ENCODE results near the gene PTPRS.
"Not testable (repeated sequence)": the region's sequence is repeated elsewhere in the genome, so short reads cannot be mapped to it uniquely, and the experiment has no call there.

Gene PTPRS

DNA sequence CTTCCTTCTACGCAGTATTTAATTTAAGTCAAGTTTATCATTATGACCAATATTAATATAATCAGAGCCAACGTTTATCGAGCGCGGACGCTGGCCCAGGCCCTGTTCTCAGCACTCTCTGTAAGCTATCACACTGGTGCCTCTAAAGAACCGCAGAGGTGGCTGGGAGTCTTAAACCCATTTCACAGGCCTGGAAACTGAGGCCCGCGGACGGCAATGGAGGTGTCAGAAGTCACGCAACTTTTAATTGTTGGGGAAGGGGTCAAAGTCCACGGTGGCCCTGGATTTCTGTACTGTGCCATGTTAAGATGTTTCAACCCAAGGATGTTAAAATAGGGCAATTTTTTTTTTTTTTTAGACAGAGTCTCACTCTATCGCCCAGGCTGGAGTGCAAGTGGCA, 8.8 kb downstream of the PTPRS start:
- DNase-seq = no peak

- no peak for DNase-seq
These were observed 10.3 kb downstream of the PTPRS start for GRCh38 chr19:5330307-5330720.

GRCh38 chr19:5329141-5329540, 11.5 kb downstream of the PTPRS start:
- DNase-seq = no peak

- DNase-seq = not testable (repeated sequence)
These were observed 12.2 kb downstream of the PTPRS start for GRCh38 chr19:5328407-5328806.

GRCh38 chr19:5326986-5327623, 13.5 kb downstream of the PTPRS start:
- no peak for DNase-seq

DNA sequence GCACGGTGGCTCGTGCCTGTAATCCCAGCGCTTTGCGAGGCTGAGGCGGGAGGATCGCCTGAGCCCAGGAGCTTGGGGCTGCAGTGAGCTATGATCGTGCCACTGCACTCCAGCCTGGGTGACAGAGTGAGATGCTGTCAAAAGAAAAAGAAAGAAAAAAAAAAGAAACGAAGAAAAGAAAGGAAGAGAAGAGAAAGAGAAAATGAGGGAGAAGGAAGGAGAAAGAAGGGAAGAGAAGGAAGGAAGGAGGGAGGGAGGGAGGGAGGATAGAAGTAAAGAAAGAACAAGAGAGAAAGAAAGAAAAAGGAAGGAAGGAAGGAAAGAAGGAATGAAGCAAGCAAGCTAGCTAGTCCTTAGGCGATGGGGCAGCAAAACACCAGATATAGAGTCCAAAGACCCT, 14.1 kb downstream of the PTPRS start:
- DNase-seq = no peak

DNA sequence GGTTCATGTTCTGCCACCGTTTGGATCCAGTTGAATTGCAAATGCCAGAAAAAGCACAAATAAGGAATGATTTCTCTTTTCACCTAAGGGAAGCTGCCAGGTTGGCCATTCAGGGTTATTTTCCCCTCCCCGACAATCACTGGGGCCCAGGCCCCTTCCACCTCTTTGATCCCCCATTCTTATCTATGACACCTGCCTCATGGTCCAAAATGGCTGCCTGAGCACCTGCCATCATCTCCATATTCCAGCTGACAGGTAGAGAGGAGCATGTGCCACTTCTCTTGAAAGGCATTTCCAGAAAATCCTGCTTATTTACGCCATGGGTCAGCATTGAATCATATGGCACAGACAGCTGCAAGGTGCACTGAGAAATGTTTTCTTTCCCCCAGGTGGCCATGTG, 15.7 kb downstream of the PTPRS start:
- no peak for DNase-seq

DNA sequence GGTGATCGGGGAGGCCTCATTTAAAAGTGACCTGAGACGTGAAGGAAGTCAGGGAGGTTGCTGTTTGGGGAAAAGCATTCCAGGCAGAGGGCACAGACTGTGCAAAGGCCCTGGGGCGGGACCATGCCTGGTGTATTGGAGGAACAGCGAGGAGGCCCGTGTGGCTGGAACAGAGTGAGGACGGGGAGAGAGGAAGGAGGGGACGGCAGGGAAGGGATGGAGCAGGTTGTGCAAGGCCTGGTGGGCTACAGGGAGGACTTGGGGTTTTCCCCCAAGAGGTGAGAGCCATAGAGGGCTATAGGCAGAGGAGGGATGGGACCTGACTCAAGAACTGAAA, 17.2 kb downstream of the PTPRS start:
- DNase-seq = no peak

DNA sequence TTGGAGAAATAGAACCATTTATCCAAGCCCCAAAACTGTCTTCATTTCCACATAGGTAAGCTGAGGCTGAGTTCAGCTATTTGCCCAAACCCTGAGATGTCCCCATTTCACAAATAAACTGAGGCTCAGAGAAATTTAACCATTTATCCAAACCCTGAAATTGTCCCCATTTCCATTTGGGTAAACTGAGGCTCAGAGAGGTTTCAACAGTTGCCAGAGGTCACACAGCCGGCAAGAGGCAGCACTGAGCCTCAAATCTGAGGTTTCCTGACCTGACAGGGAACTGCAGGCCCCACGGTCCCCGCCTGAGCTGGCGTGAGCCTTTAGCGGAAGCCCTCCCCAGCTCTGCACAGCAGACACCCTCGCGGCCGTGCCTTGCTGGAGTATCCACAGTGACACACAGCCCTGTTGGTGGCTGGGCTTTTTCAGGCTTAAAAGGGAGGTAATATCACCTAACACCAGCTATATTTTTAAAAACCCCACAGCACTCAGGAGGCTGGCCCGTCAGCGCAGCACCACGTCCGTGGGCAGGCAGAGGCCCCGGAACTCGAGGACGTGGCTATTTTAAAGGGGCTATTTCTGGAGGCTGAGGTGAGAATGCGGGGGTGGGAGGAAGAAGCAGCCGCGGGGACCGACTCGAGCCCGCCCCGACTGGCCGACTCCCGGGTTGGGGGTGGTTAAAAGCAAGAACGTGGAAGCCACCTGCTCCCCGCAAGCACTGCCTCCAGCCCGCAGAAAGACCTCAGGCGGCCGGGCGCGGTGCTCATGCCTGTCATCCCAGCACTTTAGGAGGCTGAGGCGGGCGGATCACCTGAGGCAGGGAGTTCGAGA, 18.5 kb downstream of the PTPRS start:
- DNase-seq = peak; percentile 16

DNA sequence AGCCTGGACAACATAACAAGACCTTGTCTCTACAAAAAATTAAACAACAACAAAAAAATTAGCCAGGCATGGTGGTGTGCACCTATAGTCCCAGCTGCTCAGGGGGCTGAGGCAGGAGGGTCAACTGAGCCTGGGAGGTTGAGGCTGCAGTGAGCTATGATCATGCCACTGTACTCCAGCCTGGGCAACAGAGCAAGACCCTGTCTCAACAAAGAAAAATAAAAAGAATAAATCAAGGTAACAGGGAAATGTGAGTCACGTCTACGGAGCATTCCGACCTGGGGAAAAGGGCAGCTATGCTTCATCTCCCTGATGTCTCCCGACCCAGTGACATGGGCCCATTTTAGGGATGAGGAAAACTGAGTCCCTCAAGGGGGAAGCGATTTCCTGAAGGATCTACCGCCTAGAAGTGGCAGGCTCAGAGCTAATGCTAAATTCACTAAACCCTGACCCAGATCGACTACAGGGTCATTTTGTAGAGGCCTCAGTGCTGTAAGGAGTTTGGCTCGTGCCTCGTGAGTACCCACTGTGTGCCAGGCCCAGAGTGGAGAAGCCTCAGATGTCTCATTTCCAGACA, 19.5 kb downstream of the PTPRS start:
- no peak for DNase-seq

- no peak for DNase-seq
These were observed 21.1 kb downstream of the PTPRS start for GRCh38 chr19:5319516-5319915.

DNA sequence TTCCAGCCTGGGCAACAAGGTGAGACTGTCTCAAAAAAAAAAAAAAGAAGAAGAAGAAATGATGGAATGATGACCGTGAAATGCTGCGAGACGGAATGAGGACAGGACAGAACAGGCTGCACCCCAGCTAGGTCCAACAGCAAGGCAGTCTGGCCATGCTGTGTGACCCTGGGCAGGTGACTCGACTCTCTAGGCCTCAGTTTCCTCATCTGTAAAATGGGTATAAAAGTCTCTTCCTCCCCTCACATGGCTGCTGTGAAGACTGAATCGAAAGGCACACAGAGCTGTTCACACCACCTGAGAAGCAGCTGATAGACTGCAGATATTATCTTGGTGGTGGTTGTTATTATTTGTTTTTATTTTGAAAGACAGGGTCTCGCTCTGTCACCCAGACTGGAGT, 22.3 kb downstream of the PTPRS start:
- no peak for DNase-seq

- DNase-seq = no peak
These were observed 23.3 kb downstream of the PTPRS start for GRCh38 chr19:5317321-5317720.

GRCh38 chr19:5316138-5316537, 24.5 kb downstream of the PTPRS start:
- DNase-seq = no peak

DNA sequence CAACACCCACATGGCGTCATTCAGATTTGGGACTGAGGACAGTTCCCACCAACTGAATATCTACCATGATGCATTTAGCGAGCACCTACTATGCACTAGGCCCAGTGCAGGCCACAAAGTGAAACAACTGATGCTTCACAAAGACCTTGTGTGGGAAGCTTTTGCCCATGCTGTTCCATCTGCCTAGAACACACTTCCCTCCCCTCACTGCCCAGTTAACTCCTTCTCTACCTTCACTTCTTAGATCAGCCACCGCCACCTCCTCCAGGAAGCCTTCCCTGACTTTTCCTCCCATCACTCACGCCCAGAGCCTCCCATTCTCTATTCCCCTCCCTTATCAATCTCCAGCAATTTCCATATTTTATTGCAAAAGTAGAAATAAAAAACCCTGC, 25.7 kb downstream of the PTPRS start:
- DNase-seq = no peak

DNA sequence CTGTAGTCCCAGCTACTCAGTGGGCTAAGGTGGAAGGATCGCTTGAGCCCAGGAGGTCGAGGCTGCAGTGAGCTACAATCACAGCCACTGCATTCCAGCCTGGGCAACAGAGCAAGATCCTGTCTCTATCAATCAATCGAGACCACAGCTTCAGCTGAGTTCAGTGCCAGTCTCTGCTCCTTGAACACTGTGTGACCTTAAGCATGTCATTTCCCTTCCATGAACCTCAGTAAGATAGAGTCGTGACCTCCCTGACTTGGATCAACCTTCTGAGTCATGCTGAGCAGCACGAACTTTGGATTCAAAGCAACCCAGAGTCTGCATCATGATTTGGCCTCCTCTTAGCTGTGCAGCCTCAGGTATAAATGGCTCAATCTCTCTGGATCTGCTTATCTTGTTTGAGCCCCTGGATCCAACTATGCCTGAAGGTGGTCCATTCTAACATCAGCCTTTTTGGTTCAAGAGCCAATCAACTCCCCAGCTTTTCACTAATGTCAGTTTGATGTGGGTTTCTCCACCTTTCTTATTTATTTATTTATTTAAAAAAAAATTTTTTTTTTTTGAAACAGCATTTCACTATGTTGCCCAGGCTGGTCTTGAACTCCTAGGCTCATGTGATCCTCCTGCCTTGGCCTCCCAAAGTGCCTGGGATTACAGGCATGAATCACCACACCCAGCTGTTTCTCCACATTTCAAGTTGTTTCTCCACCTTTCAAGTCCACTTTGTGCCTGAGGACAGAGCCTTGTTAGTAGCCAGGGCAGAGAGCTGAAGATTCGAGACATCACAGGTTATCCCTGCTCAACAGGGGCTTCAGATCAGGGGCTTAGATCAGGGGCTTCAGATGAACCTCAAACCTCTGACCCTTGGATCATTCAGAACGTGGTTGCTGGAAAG, 26.4 kb downstream of the PTPRS start:
- no peak for DNase-seq

- no peak for DNase-seq
These were observed 27.3 kb downstream of the PTPRS start for GRCh38 chr19:5313307-5313706.

DNA sequence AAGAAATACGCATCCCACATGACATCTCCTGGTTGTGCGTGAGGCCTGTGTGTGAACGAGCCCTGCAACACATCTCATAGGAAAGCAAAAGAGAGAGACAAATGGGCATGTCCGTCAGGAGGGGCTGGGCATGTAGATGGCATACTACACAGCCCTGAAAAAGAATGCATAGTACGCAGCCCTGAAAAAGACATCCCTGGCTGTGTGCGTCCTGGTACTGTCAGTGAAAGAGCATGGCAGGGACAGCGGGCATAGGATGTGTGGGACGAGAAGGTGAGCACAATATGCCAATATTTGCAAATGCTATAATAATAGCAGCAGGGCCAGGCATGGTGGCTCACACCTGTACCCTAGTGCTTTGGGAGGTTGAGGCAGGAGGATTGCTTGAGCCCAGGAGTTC, 28.6 kb downstream of the PTPRS start:
- DNase-seq = no peak

- DNase-seq = no peak
These were observed 31.0 kb downstream of the PTPRS start for GRCh38 chr19:5309438-5310204.

- no peak for DNase-seq
These were observed 31.9 kb downstream of the PTPRS start for GRCh38 chr19:5308451-5309437.

GRCh38 chr19:5307655-5308054, 33.0 kb downstream of the PTPRS start:
- DNase-seq = no peak
